H9 (cell line): ENCODE measurements around the gene NUPR1. TPM values are rescaled to one million over a fixed set of nuclear protein-coding genes. Genes with fewer than 3 reads are reported as not detected.
A peak's percentile ranks its signal among the peaks of the same experiment; 100 is the strongest.

Experiments used
- DNase-seq: peaks from one replicate; pipeline ENCODE4 v3.0.0-alpha.2; 2017
- H2AFZ ChIP-seq: one replicate; pipeline ENCODE4 v1.6.1; 2013; ENCODE audit warnings: mild to moderate bottlenecking, low read length, control low read depth, moderate library complexity
- H2AK5ac ChIP-seq: 2 replicates; pipeline ENCODE4 v1.6.1; 2013; ENCODE audit warnings: low read length, control low read depth, mixed read lengths; ENCODE audit not compliant: insufficient read length
- H2BK120ac ChIP-seq: one replicate; pipeline ENCODE4 v1.6.1; 2013; ENCODE audit warnings: low read depth, mild to moderate bottlenecking, low read length, control low read depth, inconsistent platforms; ENCODE audit not compliant: poor library complexity, severe bottlenecking
- H2BK12ac ChIP-seq: 2 replicates; pipeline ENCODE4 v1.6.1; 2013; ENCODE audit warnings: low read length, control low read depth, mixed read lengths, low read depth; ENCODE audit not compliant: insufficient read length
- H2BK15ac ChIP-seq: 2 replicates; pipeline ENCODE4 v1.6.1; 2013; ENCODE audit warnings: low read depth, low read length, control low read depth
- H2BK20ac ChIP-seq: one replicate; pipeline ENCODE4 v1.6.1; 2013; ENCODE audit warnings: low read depth, mild to moderate bottlenecking, low read length, control low read depth, inconsistent platforms; ENCODE audit not compliant: poor library complexity, severe bottlenecking
- H2BK5ac ChIP-seq: 2 replicates; pipeline ENCODE4 v1.6.1; 2013; ENCODE audit warnings: low read length, control low read depth, mixed read lengths; ENCODE audit not compliant: insufficient read length
- H3K14ac ChIP-seq: 2 replicates; pipeline ENCODE4 v1.6.1; 2013; ENCODE audit warnings: low read length, control low read depth; ENCODE audit not compliant: insufficient read depth
- H3K18ac ChIP-seq: 2 replicates; pipeline ENCODE4 v1.6.1; 2013; ENCODE audit warnings: low read depth, mild to moderate bottlenecking, mixed read lengths, low read length, control low read depth; ENCODE audit not compliant: insufficient read length
- H3K23ac ChIP-seq: 2 replicates; pipeline ENCODE4 v1.6.1; 2013; ENCODE audit warnings: low read length, control low read depth, mixed read lengths, low read depth; ENCODE audit not compliant: insufficient read length
- H3K23me2 ChIP-seq: 2 replicates; pipeline ENCODE4 v1.6.1; 2013; ENCODE audit warnings: low read depth, mild to moderate bottlenecking, mixed read lengths, low read length, control low read depth; ENCODE audit not compliant: insufficient read length, poor library complexity, severe bottlenecking
- H3K27ac ChIP-seq: 2 replicates; pipeline ENCODE4 v1.5.1; 2013; ENCODE audit warnings: low read length, control low read depth, mixed read lengths, low read depth; ENCODE audit not compliant: insufficient read length
- H3K27me3 ChIP-seq: 2 replicates; pipeline ENCODE4 v1.6.1; 2013; ENCODE audit warnings: low read length, control low read depth, inconsistent platforms; ENCODE audit not compliant: insufficient read depth
- H3K4ac ChIP-seq: 2 replicates; pipeline ENCODE4 v1.6.1; 2013; ENCODE audit warnings: low read depth, mild to moderate bottlenecking, control low read depth, inconsistent platforms, low read length, moderate library complexity
- H3K4me1 ChIP-seq: 2 replicates; pipeline ENCODE4 v1.6.1; 2013; ENCODE audit warnings: low read length, control low read depth, inconsistent platforms; ENCODE audit not compliant: insufficient read depth
- H3K4me2 ChIP-seq: 2 replicates; pipeline ENCODE4 v1.6.1; 2013; ENCODE audit warnings: low read length, control low read depth, mixed read lengths; ENCODE audit not compliant: insufficient read length, insufficient read depth
- H3K56ac ChIP-seq: 2 replicates; pipeline ENCODE4 v1.6.1; 2013; ENCODE audit warnings: low read depth, mild to moderate bottlenecking, mixed read lengths, low read length, control low read depth; ENCODE audit not compliant: insufficient read length
- H3K79me1 ChIP-seq: 2 replicates; pipeline ENCODE4 v1.6.1; 2013; ENCODE audit warnings: low read depth, mild to moderate bottlenecking, moderate library complexity, low read length, control low read depth, inconsistent platforms; ENCODE audit not compliant: insufficient read depth, poor library complexity, severe bottlenecking
- H3K79me2 ChIP-seq: 2 replicates; pipeline ENCODE4 v1.6.1; 2013; ENCODE audit warnings: low read length, control low read depth, inconsistent platforms; ENCODE audit not compliant: insufficient read depth
- H3K9ac ChIP-seq: 2 replicates; pipeline ENCODE4 v1.6.1; 2013; ENCODE audit warnings: low read length, control low read depth, mixed read lengths; ENCODE audit not compliant: insufficient read length; ENCODE audit errors: extremely low read depth
- H3K9me3 ChIP-seq: one replicate; pipeline ENCODE4 v1.6.1; 2013; ENCODE audit warnings: low read depth, low read length, inconsistent platforms; ENCODE audit not compliant: control insufficient read depth
- H3T11ph ChIP-seq: one replicate; pipeline ENCODE4 v1.6.1; 2013; ENCODE audit warnings: mild to moderate bottlenecking, low read length, control low read depth, inconsistent platforms
- H4K20me1 ChIP-seq: one replicate; pipeline ENCODE4 v1.6.1; 2013; ENCODE audit not compliant: control insufficient read depth, insufficient read length, insufficient read depth
- H4K5ac ChIP-seq: 2 replicates; pipeline ENCODE4 v1.6.1; 2013; ENCODE audit warnings: low read depth, mild to moderate bottlenecking, mixed read lengths, low read length, control low read depth; ENCODE audit not compliant: insufficient read length
- H4K8ac ChIP-seq: replicated peaks from 2 replicates; pipeline ENCODE4 v1.6.1; 2013; ENCODE audit warnings: low read length, control low read depth, mixed read lengths, low read depth; ENCODE audit not compliant: insufficient read length
- H4K91ac ChIP-seq: 2 replicates; pipeline ENCODE4 v1.6.1; 2013; ENCODE audit warnings: low read depth, mild to moderate bottlenecking, moderate library complexity, mixed read lengths, low read length, control low read depth; ENCODE audit not compliant: insufficient read length
- H3K27ac Mint-ChIP-seq, 3 experiments: 2 replicates in 2 of 3; 3 replicates in 1 of 3; pipeline ENCODE4 v1.8.0; 2020 to 2021; ENCODE audit warnings: mixed read lengths in 3 of 3, mild to moderate bottlenecking in 1 of 3, moderate library complexity in 1 of 3
- H3K27me3 Mint-ChIP-seq: 2 replicates; pipeline ENCODE4 v1.8.0; 2021; ENCODE audit warnings: low read depth, mild to moderate bottlenecking, moderate library complexity, mixed read lengths
- H3K36me3 Mint-ChIP-seq, 3 experiments: 2 replicates in 2 of 3; 3 replicates in 1 of 3; pipeline ENCODE4 v1.8.0; 2020 to 2021; ENCODE audit warnings: low read depth in 3 of 3, mixed read lengths in 3 of 3; ENCODE audit not compliant: insufficient read depth in 1 of 3
- H3K4me1 Mint-ChIP-seq, 2 experiments: 2 replicates each; pipeline ENCODE4 v1.8.0; 2020; ENCODE audit warnings: mixed read lengths in 2 of 2
- H3K4me3 Mint-ChIP-seq, 2 experiments: 2 replicates in 1 of 2; 3 replicates in 1 of 2; pipeline ENCODE4 v1.8.0; 2020 to 2021; ENCODE audit warnings: mild to moderate bottlenecking in 2 of 2, mixed read lengths in 2 of 2, moderate library complexity in 1 of 2
- H3K9me3 Mint-ChIP-seq, 2 experiments: 2 replicates in 1 of 2; 3 replicates in 1 of 2; pipeline ENCODE4 v1.8.0; 2020; ENCODE audit warnings: mild to moderate bottlenecking in 2 of 2, mixed read lengths in 2 of 2, moderate library complexity in 1 of 2
- CTCF ChIP-seq: fragments of 200-600 bp; sonication (generic); conservative IDR thresholded peaks from 3 replicates; pipeline ENCODE4 v1.8.0; 2021; ENCODE audit warnings: antibody characterized with exemption, mild to moderate bottlenecking
- WGBS: extraction: QIAGEN DNeasy Blood & Tissue Kit; methylation state at CpG from one replicate; pipeline ENCODE4 v1.1.7; 2013; ENCODE audit warnings: missing lambda C conversion rate, low lambda C conversion rate, mixed read lengths; ENCODE audit not compliant: insufficient read length; ENCODE audit errors: extremely low coverage; 5-methylcytosine and 5-hydroxymethylcytosine counted together
- total RNA-seq: library from RNA; stranded (reverse); gene quantifications from 2 replicates; pipeline ENCODE4 v1.2.1, GENCODE V29; 2021

The NUPR1 gene
- total RNA-seq, 1 experiment from 2014 or later = 0.35 TPM

GRCh38 chr16:28540346-28540745 is 1.6 kb upstream of the NUPR1 start:
- Histone ChIP-seq H4K8ac (no peak overlapping the region), H2BK20ac (no peak overlapping the region), H3K79me1 (no peaks in the 10 kb centered on the region), H2BK5ac (no peak overlapping the region), H2BK15ac (no peak overlapping the region), H3K4me1 (no peaks in the 10 kb centered on the region), H3K4me2 (no peak overlapping the region), H3K23ac (no peak overlapping the region), H3K79me2 (no peaks in the 10 kb centered on the region), H3K9ac (no peak overlapping the region), H4K20me1 (no peaks in the 10 kb centered on the region), H3K27ac (no peak overlapping the region), H3K9me3 (no peaks in the 10 kb centered on the region), H3K4ac (no peak overlapping the region), H2AK5ac (no peak overlapping the region), H3K14ac (no peak overlapping the region), H4K5ac (no peak overlapping the region), H4K91ac (no peak overlapping the region), H2BK12ac (no peak overlapping the region), H3K27me3 (no peaks in the 10 kb centered on the region), H3K56ac (no peak overlapping the region), H2BK120ac (no peak overlapping the region), H3T11ph (no peak overlapping the region), H3K23me2 (no peaks in the 10 kb centered on the region), H3K18ac (no peak overlapping the region), H2AFZ (no peak overlapping the region)
- Mint-ChIP-seq H3K9me3 (no peaks in the 10 kb centered on the region; a peak in 1 of 5 replicates), H3K27ac (0 out of 7 replicates have a peak overlapping the region, but pooled peaks of 1 of the 3 experiments have one; percentile 35), H3K36me3 (no peaks in the 10 kb centered on the region; a peak in 1 of 7 replicates), H3K27me3 (peaks cover 5% of the 10 kb centered on the region), H3K4me3 (no peak overlapping the region), H3K4me1 (peaks cover 0 to 4% of the 10 kb centered on the region in 2 experiments; a peak in 3 of 4 replicates)
- no CpG with 5 or more reads among the region's 3 CpGs for WGBS
- no peak for TF ChIP-seq CTCF
- DNase-seq = no peak
